ENCODE measurements around the gene RAB4B. TPM values are rescaled to one million over a fixed set of nuclear protein-coding genes. Genes with fewer than 3 reads are reported as not detected.
"Not testable (repeated sequence)": the region's sequence is repeated elsewhere in the genome, so short reads cannot be mapped to it uniquely, and the experiment has no call there.

RAB4B gene
- total RNA-seq, 1 donor from 2014 or later, result 43.2 TPM

DNA sequence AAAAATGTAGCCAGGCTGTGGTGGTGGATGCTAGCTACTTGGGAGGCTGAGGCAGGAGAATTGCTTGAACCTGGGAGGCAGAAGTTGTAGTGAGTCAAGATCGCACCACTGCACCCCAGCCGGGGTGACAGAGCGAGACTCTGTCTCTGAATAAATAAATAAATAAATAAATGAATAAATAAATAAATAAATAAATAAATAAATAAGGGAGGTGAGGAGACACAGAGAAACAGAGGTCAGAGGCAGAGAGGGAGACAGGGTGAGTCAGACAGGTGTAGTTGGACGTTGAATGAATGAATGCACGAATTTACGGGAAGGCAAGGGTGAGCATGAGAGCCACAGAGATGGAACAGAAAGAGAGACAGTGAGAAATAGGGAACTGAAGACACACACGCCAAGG lies 3.1 kb downstream of the RAB4B start:
- Mint-ChIP-seq H3K9me3 (ENCODE audit: unreplicated experiment) (peaks cover 15% of the 10 kb centered on the region), H3K27me3 (ENCODE audit: unreplicated experiment) (peaks cover 7% of the 10 kb centered on the region), H3K4me3 (ENCODE audit: unreplicated experiment) (peak overlapping the region; percentile 55), H3K4me1 (ENCODE audit: low read depth, unreplicated experiment) (peaks cover 7% of the 10 kb centered on the region), H3K27ac (ENCODE audit: unreplicated experiment) (peak overlapping the region; percentile 31), H3K36me3 (ENCODE audit: unreplicated experiment) (no peaks in the 10 kb centered on the region)
- DNase-seq, result no peak
- TF ChIP-seq, protein P1, sequence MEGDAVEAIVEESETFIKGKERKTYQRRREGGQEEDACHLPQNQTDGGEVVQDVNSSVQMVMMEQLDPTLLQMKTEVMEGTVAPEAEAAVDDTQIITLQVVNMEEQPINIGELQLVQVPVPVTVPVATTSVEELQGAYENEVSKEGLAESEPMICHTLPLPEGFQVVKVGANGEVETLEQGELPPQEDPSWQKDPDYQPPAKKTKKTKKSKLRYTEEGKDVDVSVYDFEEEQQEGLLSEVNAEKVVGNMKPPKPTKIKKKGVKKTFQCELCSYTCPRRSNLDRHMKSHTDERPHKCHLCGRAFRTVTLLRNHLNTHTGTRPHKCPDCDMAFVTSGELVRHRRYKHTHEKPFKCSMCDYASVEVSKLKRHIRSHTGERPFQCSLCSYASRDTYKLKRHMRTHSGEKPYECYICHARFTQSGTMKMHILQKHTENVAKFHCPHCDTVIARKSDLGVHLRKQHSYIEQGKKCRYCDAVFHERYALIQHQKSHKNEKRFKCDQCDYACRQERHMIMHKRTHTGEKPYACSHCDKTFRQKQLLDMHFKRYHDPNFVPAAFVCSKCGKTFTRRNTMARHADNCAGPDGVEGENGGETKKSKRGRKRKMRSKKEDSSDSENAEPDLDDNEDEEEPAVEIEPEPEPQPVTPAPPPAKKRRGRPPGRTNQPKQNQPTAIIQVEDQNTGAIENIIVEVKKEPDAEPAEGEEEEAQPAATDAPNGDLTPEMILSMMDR (IDR thresholded peaks at IDR 0.05; ENCODE audit: partially characterized antibody, unreplicated experiment), result no peak

DNA sequence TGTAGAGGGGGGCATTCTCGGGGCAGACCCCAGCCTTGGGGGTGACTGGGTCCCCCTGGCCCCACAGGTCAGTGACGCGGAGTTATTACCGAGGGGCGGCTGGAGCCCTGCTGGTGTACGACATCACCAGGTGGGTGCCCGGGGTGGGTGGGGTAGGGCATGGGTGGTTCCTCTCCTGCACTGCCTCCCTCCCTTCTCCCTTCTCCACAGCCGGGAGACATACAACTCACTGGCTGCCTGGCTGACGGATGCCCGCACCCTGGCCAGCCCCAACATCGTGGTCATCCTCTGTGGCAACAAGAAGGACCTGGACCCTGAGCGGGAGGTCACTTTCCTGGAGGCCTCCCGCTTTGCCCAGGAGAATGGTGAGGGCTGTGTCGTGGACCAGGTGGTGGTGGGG lies 5.7 kb downstream of the RAB4B start:
- Mint-ChIP-seq H3K9me3 (ENCODE audit: unreplicated experiment) (peaks cover 4% of the 10 kb centered on the region), H3K4me1 (ENCODE audit: low read depth, unreplicated experiment) (peaks cover 2% of the 10 kb centered on the region), H3K4me3 (ENCODE audit: unreplicated experiment) (no peak overlapping the region), H3K36me3 (ENCODE audit: unreplicated experiment) (no peaks in the 10 kb centered on the region), H3K27me3 (ENCODE audit: unreplicated experiment) (peaks cover 5% of the 10 kb centered on the region), H3K27ac (ENCODE audit: unreplicated experiment) (no peak overlapping the region)
- TF ChIP-seq, protein P1 (IDR thresholded peaks at IDR 0.05; ENCODE audit: partially characterized antibody, unreplicated experiment), result no peak
- no peak for DNase-seq

DNA sequence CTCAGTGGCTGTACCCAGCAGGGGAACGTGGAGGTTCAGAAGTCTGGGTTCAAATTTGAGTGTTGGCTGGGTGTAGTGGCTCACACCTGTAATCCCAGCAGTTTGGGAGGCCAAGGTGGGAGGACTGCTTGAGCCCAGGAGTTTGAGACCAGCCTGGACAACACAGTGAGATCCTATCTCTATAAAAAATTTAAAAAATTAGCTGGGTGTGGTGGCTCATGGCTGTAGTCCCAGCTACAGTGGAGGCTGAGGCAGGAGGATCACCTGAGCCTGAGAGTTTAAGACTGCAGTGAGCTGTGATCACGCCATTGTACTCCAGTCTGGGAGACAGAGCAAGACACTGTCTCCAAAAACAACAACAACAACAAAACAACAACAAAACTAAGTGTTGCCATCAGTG lies 6.1 kb downstream of the RAB4B start:
- DNase-seq; H3K27me3 Mint-ChIP-seq (ENCODE audit: unreplicated experiment); H3K4me1 Mint-ChIP-seq (ENCODE audit: low read depth, unreplicated experiment); H3K27ac Mint-ChIP-seq (ENCODE audit: unreplicated experiment); H3K36me3 Mint-ChIP-seq (ENCODE audit: unreplicated experiment); H3K4me3 Mint-ChIP-seq (ENCODE audit: unreplicated experiment); H3K9me3 Mint-ChIP-seq (ENCODE audit: unreplicated experiment): not testable (repeated sequence)

DNA sequence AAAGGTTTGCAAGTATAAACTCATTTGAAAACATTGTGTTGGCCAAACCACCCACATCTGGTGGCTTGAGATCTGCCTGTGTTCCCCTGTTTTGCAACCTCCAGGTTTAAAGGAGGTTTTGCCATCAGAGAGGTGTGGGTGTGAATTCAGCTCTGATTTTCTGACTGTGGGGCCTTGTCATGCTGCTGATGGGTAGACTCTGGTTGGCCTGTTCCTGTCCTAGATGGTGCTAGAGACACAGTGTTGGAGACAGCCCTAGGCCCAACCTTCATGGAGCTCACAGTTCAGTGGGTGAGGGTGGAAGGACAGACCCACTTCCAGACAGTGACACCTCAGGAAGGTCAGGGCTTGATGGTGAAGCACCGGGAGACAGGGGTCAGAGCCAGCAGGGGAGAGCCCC lies 7.5 kb downstream of the RAB4B start:
- H3K27me3 Mint-ChIP-seq (ENCODE audit: unreplicated experiment), result peaks cover 5% of the 10 kb centered on the region
- H3K27ac Mint-ChIP-seq (ENCODE audit: unreplicated experiment), result no peak overlapping the region
- no peak overlapping the region for H3K4me3 Mint-ChIP-seq (ENCODE audit: unreplicated experiment)
- no peaks in the 10 kb centered on the region for H3K4me1 Mint-ChIP-seq (ENCODE audit: low read depth, unreplicated experiment)
- H3K36me3 Mint-ChIP-seq (ENCODE audit: unreplicated experiment), result no peaks in the 10 kb centered on the region
- TF ChIP-seq, protein P1 (IDR thresholded peaks at IDR 0.05; ENCODE audit: partially characterized antibody, unreplicated experiment), result no peak
- DNase-seq, result no peak
- peaks cover 3% of the 10 kb centered on the region for H3K9me3 Mint-ChIP-seq (ENCODE audit: unreplicated experiment)

DNA sequence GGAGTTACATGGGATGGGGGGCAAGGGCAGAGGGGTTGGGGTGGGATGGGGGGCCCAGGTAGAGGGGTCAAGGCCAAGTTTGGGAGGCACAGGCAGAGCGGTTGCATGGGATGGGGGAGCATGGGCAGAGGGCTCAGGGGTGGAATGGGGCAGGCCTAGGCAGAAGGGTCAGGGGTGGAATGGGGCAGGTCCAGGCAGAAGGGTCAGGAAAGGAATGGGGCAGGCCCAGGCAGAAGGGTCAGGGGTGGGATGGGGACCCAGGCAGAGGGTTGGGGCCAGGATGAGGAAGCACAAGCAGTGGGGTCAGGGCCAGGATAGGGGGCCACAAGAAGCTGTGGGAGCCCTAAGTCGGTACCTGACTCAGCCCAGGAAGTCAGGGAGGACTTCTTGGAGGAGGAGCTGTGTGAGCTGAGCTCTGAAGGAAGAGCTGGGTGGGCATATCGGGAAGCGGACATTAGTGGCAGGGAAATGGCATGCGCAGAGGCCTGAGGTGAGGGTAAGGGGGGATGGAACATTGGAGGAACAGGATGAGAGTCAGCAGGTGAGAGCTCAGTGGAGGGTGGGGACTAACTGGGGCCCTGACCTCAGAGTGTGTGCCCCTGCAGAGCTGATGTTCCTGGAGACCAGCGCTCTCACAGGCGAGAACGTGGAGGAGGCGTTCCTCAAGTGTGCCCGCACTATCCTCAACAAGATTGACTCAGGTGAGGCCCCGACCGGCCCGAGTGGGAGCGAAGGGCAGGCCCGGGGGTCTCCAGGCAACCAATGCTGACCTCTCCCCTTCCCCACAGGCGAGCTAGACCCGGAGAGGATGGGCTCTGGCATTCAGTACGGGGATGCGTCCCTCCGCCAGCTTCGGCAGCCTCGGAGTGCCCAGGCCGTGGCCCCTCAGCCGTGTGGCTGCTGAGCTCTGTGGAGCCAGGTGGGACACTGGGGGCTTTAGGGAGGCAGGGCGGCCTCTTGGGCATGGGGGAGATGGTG lies 8.3 kb downstream of the RAB4B start:
- Mint-ChIP-seq H3K27me3 (ENCODE audit: unreplicated experiment) (peaks cover 5% of the 10 kb centered on the region), H3K36me3 (ENCODE audit: unreplicated experiment) (no peaks in the 10 kb centered on the region), H3K4me3 (ENCODE audit: unreplicated experiment) (no peak overlapping the region), H3K27ac (ENCODE audit: unreplicated experiment) (no peak overlapping the region), H3K4me1 (ENCODE audit: low read depth, unreplicated experiment) (no peaks in the 10 kb centered on the region), H3K9me3 (ENCODE audit: unreplicated experiment) (peaks cover 2% of the 10 kb centered on the region)
- DNase-seq, result no peak
- TF ChIP-seq, protein P1 (IDR thresholded peaks at IDR 0.05; ENCODE audit: partially characterized antibody, unreplicated experiment), result no peak
